HEK293 (cell line): ENCODE measurements around the gene MGAT1.
A peak's percentile ranks its signal among the peaks of the same experiment; 100 is the strongest.

Source experiments
- AEBP2 ChIP-seq: fragments of 450-650 bp; formaldehyde crosslinking; IDR thresholded peaks from 2 replicates; pipeline ENCODE4 v1.5.1; 2016; ENCODE audit warnings: missing biosample characterization, missing genetic modification characterization, borderline replicate concordance
- GLIS1 ChIP-seq: fragments of 450-650 bp; formaldehyde crosslinking; IDR thresholded peaks from 2 replicates; pipeline ENCODE4 v1.5.1; 2016; ENCODE audit warnings: missing biosample characterization, missing genetic modification characterization
- INSM2 ChIP-seq: fragments of 450-650 bp; formaldehyde crosslinking; IDR thresholded peaks from 2 replicates; pipeline ENCODE4 v1.5.1; 2016; ENCODE audit warnings: missing biosample characterization, missing genetic modification characterization
- KLF9 ChIP-seq: fragments of 450-650 bp; formaldehyde crosslinking; IDR thresholded peaks from 2 replicates; pipeline ENCODE4 v1.5.1; 2016; ENCODE audit warnings: missing biosample characterization, missing genetic modification characterization, low read depth
- PATZ1 ChIP-seq: fragments of 450-650 bp; formaldehyde crosslinking; IDR thresholded peaks from 2 replicates; pipeline ENCODE4 v1.5.1; 2016; ENCODE audit warnings: missing biosample characterization, missing genetic modification characterization
- ZBTB48 ChIP-seq: fragments of 450-650 bp; formaldehyde crosslinking; IDR thresholded peaks from 2 replicates; pipeline ENCODE4 v1.5.1; 2016; ENCODE audit warnings: missing biosample characterization, missing genetic modification characterization
- ZEB2 ChIP-seq: fragments of 450-650 bp; formaldehyde crosslinking; IDR thresholded peaks from 2 replicates; pipeline ENCODE4 v1.5.1; 2016; ENCODE audit warnings: missing biosample characterization, missing genetic modification characterization
- ZFHX2 ChIP-seq: fragments of 450-650 bp; formaldehyde crosslinking; conservative IDR thresholded peaks from 2 replicates; pipeline ENCODE4 v1.5.1; 2016; ENCODE audit warnings: missing biosample characterization, missing genetic modification characterization
- ZNF175 ChIP-seq: fragments of 450-650 bp; formaldehyde crosslinking; IDR thresholded peaks from 2 replicates; pipeline ENCODE4 v1.5.1; 2016; ENCODE audit warnings: missing biosample characterization, missing genetic modification characterization
- ZNF280C ChIP-seq: fragments of 450-650 bp; formaldehyde crosslinking; IDR thresholded peaks from 2 replicates; pipeline ENCODE4 v1.5.1; 2016; ENCODE audit warnings: missing biosample characterization, missing genetic modification characterization
- ZNF362 ChIP-seq: fragments of 450-650 bp; formaldehyde crosslinking; IDR thresholded peaks from 2 replicates; pipeline ENCODE4 v1.5.1; 2016; ENCODE audit warnings: missing biosample characterization, missing genetic modification characterization
- ZNF391 ChIP-seq: fragments of 450-650 bp; formaldehyde crosslinking; IDR thresholded peaks from 2 replicates; pipeline ENCODE4 v1.5.1; 2016; ENCODE audit warnings: low read depth, missing biosample characterization, missing genetic modification characterization, borderline replicate concordance
- ZNF394 ChIP-seq: fragments of 450-650 bp; formaldehyde crosslinking; IDR thresholded peaks from 2 replicates; pipeline ENCODE4 v1.5.1; 2016; ENCODE audit warnings: missing biosample characterization, missing genetic modification characterization, mild to moderate bottlenecking, moderate library complexity, borderline replicate concordance
- ZNF561 ChIP-seq: fragments of 450-650 bp; IDR thresholded peaks from 2 replicates; pipeline ENCODE4 v1.5.1; 2018; ENCODE audit warnings: missing biosample characterization, missing genetic modification characterization, borderline replicate concordance
- ZNF610 ChIP-seq: fragments of 450-650 bp; formaldehyde crosslinking; IDR thresholded peaks from 2 replicates; pipeline ENCODE4 v1.5.1; 2016; ENCODE audit warnings: missing biosample characterization, missing genetic modification characterization, borderline replicate concordance
- ZNF623 ChIP-seq: fragments of 450-650 bp; formaldehyde crosslinking; IDR thresholded peaks from 2 replicates; pipeline ENCODE4 v1.5.1; 2016; ENCODE audit warnings: missing biosample characterization, missing genetic modification characterization
- ZNF639 ChIP-seq: fragments of 450-650 bp; formaldehyde crosslinking; IDR thresholded peaks from 2 replicates; pipeline ENCODE4 v1.5.1; 2016; ENCODE audit warnings: missing biosample characterization, missing genetic modification characterization
- ZNF692 ChIP-seq: fragments of 450-650 bp; formaldehyde crosslinking; IDR thresholded peaks from 2 replicates; pipeline ENCODE4 v1.5.1; 2016; ENCODE audit warnings: missing biosample characterization, missing genetic modification characterization
- ZNF704 ChIP-seq: fragments of 450-650 bp; formaldehyde crosslinking; IDR thresholded peaks from 2 replicates; pipeline ENCODE4 v1.5.1; 2016; ENCODE audit warnings: missing biosample characterization, missing genetic modification characterization
- ZNF76 ChIP-seq: fragments of 450-650 bp; formaldehyde crosslinking; IDR thresholded peaks from 2 replicates; pipeline ENCODE4; 2016; ENCODE audit warnings: low read depth, missing biosample characterization, missing genetic modification characterization, borderline replicate concordance
- ZNF843 ChIP-seq: fragments of 450-650 bp; formaldehyde crosslinking; IDR thresholded peaks from 2 replicates; pipeline ENCODE4 v1.5.1; 2016; ENCODE audit warnings: missing biosample characterization, missing genetic modification characterization

Gene MGAT1

GRCh38 chr5:180802325-180803180 lies at the start of gene MGAT1 (continued):
- TF ChIP-seq GLIS1 (peak; percentile 23; the same call in 1 of the 2 replicates), ZNF623 (0 out of 2 replicates have a peak, but pooled peaks have one; percentile 8), AEBP2 (tag by site-specific recombination) (no peak), ZNF394 (peak; percentile 37; the same call in 1 of the 2 replicates), ZNF704 (tag by site-specific recombination) (0 out of 2 replicates have a peak, but pooled peaks have one; percentile 28), INSM2 (tag by site-specific recombination) (peak; percentile 41; the same call in 1 of the 2 replicates), ZNF843 (tag by site-specific recombination) (peak; percentile 48), ZNF639 (tag by site-specific recombination) (no peak), KLF9 (tag by site-specific recombination) (peak; percentile 58), ZBTB48 (tag by site-specific recombination) (peak; percentile 45; the same call in 1 of the 2 replicates), PATZ1 (tag by site-specific recombination) (peak; percentile 58), ZNF391 (tag by site-specific recombination) (peak; percentile 78; the same call in 1 of the 2 replicates), ZFHX2 (tag by site-specific recombination) (peak; percentile 27; the same call in 1 of the 2 replicates), ZNF76 (tag by site-specific recombination) (0 out of 2 replicates have a peak, but pooled peaks have one; percentile 43), ZNF175 (no peak), ZNF561 (tag by site-specific recombination) (peak; percentile 83; the same call in 1 of the 2 replicates), ZNF362 (no peak), ZNF692 (peak; percentile 41; the same call in 1 of the 2 replicates), ZNF280C (tag by site-specific recombination) (no peak), ZNF610 (tag by site-specific recombination) (0 out of 2 replicates have a peak, but pooled peaks have one; percentile 47), ZEB2 (tag by site-specific recombination) (peak; percentile 64; the same call in 1 of the 2 replicates)
